Trophoblast cell (in vitro differentiated cells and primary cell): Measurements from ENCODE around the gene CYB5RL.

Experiments used
- DNase-seq, 2 donors: peaks; one replicate each; pipeline ENCODE4 v3.0.0-alpha.2; 2016
- H2AFZ ChIP-seq: 2 replicates; pipeline ENCODE4 v1.6.1; 2013; ENCODE audit warnings: low read length, moderate library complexity, mild to moderate bottlenecking; ENCODE audit not compliant: insufficient read depth, poor library complexity
- H2AK5ac ChIP-seq: 2 replicates; pipeline ENCODE4 v1.6.1; 2013; ENCODE audit warnings: mild to moderate bottlenecking, low read length
- H2BK120ac ChIP-seq: 2 replicates; pipeline ENCODE4 v1.6.1; 2013; ENCODE audit warnings: low read length, mild to moderate bottlenecking, moderate library complexity; ENCODE audit not compliant: insufficient read depth, poor library complexity
- H2BK12ac ChIP-seq: 2 replicates; pipeline ENCODE4 v1.6.1; 2013; ENCODE audit warnings: mild to moderate bottlenecking, low read length, moderate library complexity
- H2BK5ac ChIP-seq: 2 replicates; pipeline ENCODE4 v1.6.1; 2013; ENCODE audit warnings: low read length, low read depth, moderate library complexity, mild to moderate bottlenecking; ENCODE audit not compliant: poor library complexity
- H3K14ac ChIP-seq: 2 replicates; pipeline ENCODE4 v1.6.1; 2013; ENCODE audit warnings: mild to moderate bottlenecking, low read length
- H3K18ac ChIP-seq: 2 replicates; pipeline ENCODE4 v1.6.1; 2013; ENCODE audit warnings: mild to moderate bottlenecking, low read length
- H3K23ac ChIP-seq: 2 replicates; pipeline ENCODE4 v1.6.1; 2013; ENCODE audit warnings: low read length
- H3K27ac ChIP-seq: 2 replicates; pipeline ENCODE4 v1.5.1; 2013; ENCODE audit warnings: low read depth, mild to moderate bottlenecking, inconsistent platforms, low read length, moderate library complexity
- H3K27me3 ChIP-seq: 2 replicates; pipeline ENCODE4 v1.6.1; 2013; ENCODE audit warnings: inconsistent platforms, mild to moderate bottlenecking, low read length, moderate library complexity; ENCODE audit not compliant: insufficient read depth
- H3K36me3 ChIP-seq, 2 experiments: 1 replicate in 1 of 2; 2 replicates in 1 of 2; pipeline ENCODE4 v1.6.1; 2013; ENCODE audit warnings: low read length in 2 of 2, mild to moderate bottlenecking in 2 of 2, moderate library complexity in 1 of 2; ENCODE audit not compliant: insufficient read depth in 2 of 2, control insufficient read depth in 1 of 2
- H3K4ac ChIP-seq: 2 replicates; pipeline ENCODE4 v1.6.1; 2013; ENCODE audit warnings: low read depth, mild to moderate bottlenecking, low read length, moderate library complexity
- H3K4me1 ChIP-seq, 2 experiments: 1 replicate in 1 of 2; 2 replicates in 1 of 2; pipeline ENCODE4 v1.6.1; 2013; ENCODE audit warnings: low read length in 2 of 2, mild to moderate bottlenecking in 2 of 2, moderate library complexity in 1 of 2; ENCODE audit not compliant: insufficient read depth in 2 of 2, control insufficient read depth in 1 of 2
- H3K4me2 ChIP-seq: 2 replicates; pipeline ENCODE4 v1.6.1; 2013; ENCODE audit warnings: inconsistent platforms, mild to moderate bottlenecking, low read length, moderate library complexity
- H3K4me3 ChIP-seq: 2 replicates; pipeline ENCODE4 v1.5.1; 2013; ENCODE audit warnings: mild to moderate bottlenecking, low read depth, low read length, inconsistent platforms
- H3K79me1 ChIP-seq: one replicate; pipeline ENCODE4 v1.6.1; 2013; ENCODE audit warnings: low read length
- H3K79me2 ChIP-seq: 2 replicates; pipeline ENCODE4 v1.6.1; 2013; ENCODE audit warnings: low read length, mild to moderate bottlenecking; ENCODE audit not compliant: control insufficient read depth, insufficient read depth, poor library complexity
- H3K9ac ChIP-seq: 2 replicates; pipeline ENCODE4 v1.6.1; 2013; ENCODE audit warnings: mild to moderate bottlenecking, low read length
- H3K9me3 ChIP-seq: 2 replicates; pipeline ENCODE4 v1.6.1; 2013; ENCODE audit warnings: low read depth, mild to moderate bottlenecking, control low read depth, inconsistent platforms, low read length; ENCODE audit not compliant: insufficient read depth
- H4K12ac ChIP-seq: 2 replicates; pipeline ENCODE4 v1.6.1; 2013; ENCODE audit warnings: low read depth, mild to moderate bottlenecking, low read length, moderate library complexity
- H4K8ac ChIP-seq: 2 replicates; pipeline ENCODE4 v1.6.1; 2013; ENCODE audit warnings: low read depth, mild to moderate bottlenecking, low read length, moderate library complexity
- H4K91ac ChIP-seq: one replicate; pipeline ENCODE4 v1.6.1; 2013; ENCODE audit warnings: low read depth, mild to moderate bottlenecking, low read length, moderate library complexity
- WGBS: extraction: QIAGEN DNeasy Blood & Tissue Kit; methylation state at CpG from one replicate; pipeline ENCODE4 v1.1.7; 2013; ENCODE audit warnings: missing lambda C conversion rate; ENCODE audit not compliant: insufficient read length, insufficient coverage; ENCODE audit errors: extremely low coverage; 5-methylcytosine and 5-hydroxymethylcytosine counted together

Gene CYB5RL

GRCh38 chr1:54156201-54156600 is 43.6 kb downstream of the CYB5RL start:
- no peaks in the 10 kb centered on the region for H3K27me3 ChIP-seq
- no peak overlapping the region for H3K23ac ChIP-seq
- no peak overlapping the region for H3K9ac ChIP-seq
- DNase-seq, result no peak
- H4K8ac ChIP-seq, result no peak overlapping the region
- H3K18ac ChIP-seq, result no peak overlapping the region
- H4K91ac ChIP-seq, result no peak overlapping the region
- no peak overlapping the region for H2AFZ ChIP-seq
- no peaks in the 10 kb centered on the region for H3K79me2 ChIP-seq
- no CpG with 5 or more reads among the region's 3 CpGs for WGBS
- no peak overlapping the region for H3K14ac ChIP-seq
- H3K4ac ChIP-seq, result no peak overlapping the region
- H2BK120ac ChIP-seq, result no peak overlapping the region
- no peaks in the 10 kb centered on the region for H3K79me1 ChIP-seq
- H3K36me3 ChIP-seq, result no peaks in the 10 kb centered on the region
- peaks cover 18% of the 10 kb centered on the region in 2 experiments for H3K4me1 ChIP-seq
- H3K4me2 ChIP-seq, result no peak overlapping the region
- no peak overlapping the region for H3K4me3 ChIP-seq
- no peaks in the 10 kb centered on the region for H3K9me3 ChIP-seq
- H2AK5ac ChIP-seq, result no peak overlapping the region
- no peak overlapping the region for H4K12ac ChIP-seq
- H2BK5ac ChIP-seq, result no peak overlapping the region
- no peak overlapping the region for H2BK12ac ChIP-seq
- H3K27ac ChIP-seq, result no peak overlapping the region

GRCh38 chr1:54153535-54154439 is 46.0 kb downstream of the CYB5RL start:
- H4K8ac ChIP-seq, result no peak overlapping the region
- H3K4me1 ChIP-seq, result peaks cover 9% of the 10 kb centered on the region in 2 experiments
- no peak overlapping the region for H4K91ac ChIP-seq
- peak in 1 of 2 donors; percentile 46 for DNase-seq
- H3K4me2 ChIP-seq, result no peak overlapping the region
- no peaks in the 10 kb centered on the region for H3K27me3 ChIP-seq
- no peak overlapping the region for H3K9ac ChIP-seq
- H2BK5ac ChIP-seq, result no peak overlapping the region
- no CpG with 5 or more reads among the region's 19 CpGs for whole genome bisulfite sequencing
- no peaks in the 10 kb centered on the region for H3K36me3 ChIP-seq
- H3K14ac ChIP-seq, result peak overlapping the region; percentile 34
- H3K9me3 ChIP-seq, result no peaks in the 10 kb centered on the region
- H3K18ac ChIP-seq, result no peak overlapping the region
- no peak overlapping the region for H3K4me3 ChIP-seq
- H3K79me2 ChIP-seq, result no peaks in the 10 kb centered on the region
- H2AFZ ChIP-seq, result no peak overlapping the region
- no peak overlapping the region for H2AK5ac ChIP-seq
- H3K4ac ChIP-seq, result no peak overlapping the region
- H2BK12ac ChIP-seq, result no peak overlapping the region
- H2BK120ac ChIP-seq, result no peak overlapping the region
- H4K12ac ChIP-seq, result no peak overlapping the region
- H3K27ac ChIP-seq, result no peak overlapping the region
- H3K79me1 ChIP-seq, result no peaks in the 10 kb centered on the region
- H3K23ac ChIP-seq, result no peak overlapping the region

GRCh38 chr1:54152696-54153095 is 47.1 kb downstream of the CYB5RL start, which contains the start of gene CDCP2:
CDCP2 (minus strand) TSS chr1:54153000; CDS start chr1:54152922, 78 bp downstream.
- Histone ChIP-seq H4K8ac (no peak within 1 kb of the TSS), H3K14ac (no peak within 1 kb of the TSS), H2BK5ac (no peak within 1 kb of the TSS), H3K9me3 (no peaks in the 10 kb centered on the region), H2AFZ (no peak within 1 kb of the TSS), H4K91ac (no peak within 1 kb of the TSS), H3K4me2 (no peak within 1 kb of the TSS), H2BK120ac (no peak within 1 kb of the TSS), H3K4ac (no peak within 1 kb of the TSS), H3K4me1 (peaks cover 9% of the 10 kb centered on the region in 2 experiments), H2AK5ac (peak within 1 kb of the TSS; percentile 11), H3K27me3 (no peaks in the 10 kb centered on the region), H2BK12ac (peak within 1 kb of the TSS; percentile 67), H3K18ac (no peak within 1 kb of the TSS), H3K79me1 (no peaks in the 10 kb centered on the region), H3K23ac (no peak within 1 kb of the TSS), H3K27ac (no peak within 1 kb of the TSS), H3K4me3 (no peak within 1 kb of the TSS), H4K12ac (no peak within 1 kb of the TSS), H3K9ac (no peak within 1 kb of the TSS), H3K79me2 (no peaks in the 10 kb centered on the region), H3K36me3 (no peaks in the 10 kb centered on the region)
- DNase-seq, result no peak
- no CpG with 5 or more reads among the region's 5 CpGs for whole genome bisulfite sequencing

GRCh38 chr1:54151013-54151412 is 48.8 kb downstream of the CYB5RL start:
- no CpG with 5 or more reads among the region's 5 CpGs for WGBS
- no peak overlapping the region for H4K8ac ChIP-seq
- H2AFZ ChIP-seq, result no peak overlapping the region
- no peaks in the 10 kb centered on the region for H3K79me2 ChIP-seq
- no peak overlapping the region for H3K14ac ChIP-seq
- H2BK12ac ChIP-seq, result no peak overlapping the region
- H3K9me3 ChIP-seq, result no peaks in the 10 kb centered on the region
- no peak overlapping the region for H4K12ac ChIP-seq
- no peak overlapping the region for H2AK5ac ChIP-seq
- no peak for DNase-seq
- no peak overlapping the region for H3K27ac ChIP-seq
- H3K9ac ChIP-seq, result no peak overlapping the region
- no peak overlapping the region for H2BK5ac ChIP-seq
- no peak overlapping the region for H3K18ac ChIP-seq
- no peak overlapping the region for H3K4me3 ChIP-seq
- H3K4ac ChIP-seq, result no peak overlapping the region
- no peaks in the 10 kb centered on the region for H3K79me1 ChIP-seq
- no peaks in the 10 kb centered on the region for H3K36me3 ChIP-seq
- no peak overlapping the region for H2BK120ac ChIP-seq
- no peak overlapping the region for H4K91ac ChIP-seq
- H3K27me3 ChIP-seq, result no peaks in the 10 kb centered on the region
- H3K4me2 ChIP-seq, result no peak overlapping the region
- peaks cover 9% of the 10 kb centered on the region in 2 experiments for H3K4me1 ChIP-seq
- no peak overlapping the region for H3K23ac ChIP-seq
